Hematopoietic multipotent progenitor cell (in vitro differentiated cells): ENCODE measurements around the gene TDRD1. TPM values are rescaled to one million over a fixed set of nuclear protein-coding genes. Genes with fewer than 3 reads are reported as not detected.
"Not testable (repeated sequence)": the region's sequence is repeated elsewhere in the genome, so short reads cannot be mapped to it uniquely, and the experiment has no call there.

ENCODE experiments used
- DNase-seq, 3 donors: peaks; one replicate each; pipeline ENCODE4 v3.0.0-alpha.2; 2011 to 2015; ENCODE audit warnings: low read depth in 2 of 3, low spot score in 2 of 3
- total RNA-seq: library from RNA; depleted of rRNA; stranded (reverse); fragments of >200 nt; gene quantifications from one replicate; pipeline ENCODE4 v1.2.3, GENCODE V29; 2012

The TDRD1 gene
- total RNA-seq = 0.27 TPM

- peak in 1 of 3 donors; percentile 7 for DNase-seq
Observed at GRCh38 chr10:114179148-114179547, at the start of gene TDRD1. Gene TDRD1 (plus strand): TSS chr10:114179353. CDS start chr10:114187832, 8,479 bp downstream.

- DNase-seq = peak in 2 of 3 donors; percentile 50 to 82
Observed at GRCh38 chr10:114131094-114131493, 48.1 kb upstream of the TDRD1 start.

GRCh38 chr10:114135476-114135875 lies 43.7 kb upstream of the TDRD1 start:
- DNase-seq = no peak

- no peak for DNase-seq
Observed at GRCh38 chr10:114138581-114138980, 40.6 kb upstream of the TDRD1 start.

GRCh38 chr10:114140036-114140435 lies 39.1 kb upstream of the TDRD1 start:
- DNase-seq = no peak

GRCh38 chr10:114140827-114141226 lies 38.3 kb upstream of the TDRD1 start:
- not testable (repeated sequence) for DNase-seq

- DNase-seq = no peak
Observed at GRCh38 chr10:114142018-114142417, 37.1 kb upstream of the TDRD1 start.

- DNase-seq = no peak
Observed at GRCh38 chr10:114143160-114143559, 36.0 kb upstream of the TDRD1 start.

- not testable (repeated sequence) for DNase-seq
Observed at GRCh38 chr10:114149476-114149875, 29.7 kb upstream of the TDRD1 start.

GRCh38 chr10:114151486-114151885 lies 27.7 kb upstream of the TDRD1 start:
- DNase-seq = no peak

- no peak for DNase-seq
Observed at GRCh38 chr10:114151892-114152291, 27.3 kb upstream of the TDRD1 start.

- peak in 1 of 3 donors; percentile 10 for DNase-seq
Observed at GRCh38 chr10:114157912-114158311, 21.2 kb upstream of the TDRD1 start.

GRCh38 chr10:114163062-114163461 lies 16.1 kb upstream of the TDRD1 start:
- no peak for DNase-seq

- DNase-seq = no peak
Observed at GRCh38 chr10:114166043-114166442, 13.1 kb upstream of the TDRD1 start.

- DNase-seq = no peak
Observed at GRCh38 chr10:114166494-114166893, 12.7 kb upstream of the TDRD1 start.

GRCh38 chr10:114167985-114168384 lies 11.2 kb upstream of the TDRD1 start:
- no peak for DNase-seq

GRCh38 chr10:114168450-114169009 lies 10.6 kb upstream of the TDRD1 start:
- no peak for DNase-seq

GRCh38 chr10:114172216-114172615 lies 6.9 kb upstream of the TDRD1 start:
- DNase-seq = no peak

- no peak for DNase-seq
Observed at GRCh38 chr10:114172776-114173602, 6.2 kb upstream of the TDRD1 start.

GRCh38 chr10:114173603-114173920 lies 5.6 kb upstream of the TDRD1 start:
- DNase-seq = no peak

- DNase-seq = peak; percentile 90 to 97 (median 96)
Observed at GRCh38 chr10:114173921-114174694, 5.0 kb upstream of the TDRD1 start, which contains the start of gene CCDC186. Gene CCDC186 (minus strand): TSS chr10:114174203. CDS start chr10:114163268, 10,935 bp downstream.
